Myocyte (in vitro differentiated cells): ENCODE results near the gene KDM5B. TPM values are rescaled to one million over a fixed set of nuclear protein-coding genes. Genes with fewer than 3 reads are reported as not detected.
"Not testable (repeated sequence)": the region's sequence is repeated elsewhere in the genome, so short reads cannot be mapped to it uniquely, and the experiment has no call there.

ENCODE experiments used
- DNase-seq: peaks from one replicate; pipeline ENCODE4 v3.0.0-alpha.2; 2012; ENCODE audit warnings: low read depth
- total RNA-seq: library from RNA; depleted of rRNA; stranded (reverse); fragments of >200 nt; gene quantifications from 2 replicates; pipeline ENCODE4 v1.2.3, GENCODE V29; 2014

The KDM5B gene
- total RNA-seq, 1 donor from 2014 or later = 47.3 TPM

DNA sequence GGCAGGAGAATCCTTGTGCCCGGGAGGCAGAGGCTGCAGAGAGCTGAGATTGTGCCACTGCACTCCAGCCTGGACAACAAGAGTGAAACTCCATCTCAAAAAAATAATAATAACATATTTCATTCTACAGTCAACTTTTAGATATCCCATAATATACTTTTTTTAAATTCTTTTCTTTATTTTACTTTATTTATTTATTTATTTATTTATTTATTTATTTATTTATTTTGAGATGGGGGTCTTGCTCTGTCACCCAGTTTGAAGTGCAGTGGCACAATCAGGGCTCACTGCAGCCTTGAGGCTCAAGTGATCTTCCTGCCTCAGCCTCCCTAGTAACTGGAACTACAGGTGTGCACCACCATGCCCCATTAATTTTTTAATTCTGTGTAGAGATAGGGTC is 94.0 kb downstream of the KDM5B start:
- DNase-seq = not testable (repeated sequence)

DNA sequence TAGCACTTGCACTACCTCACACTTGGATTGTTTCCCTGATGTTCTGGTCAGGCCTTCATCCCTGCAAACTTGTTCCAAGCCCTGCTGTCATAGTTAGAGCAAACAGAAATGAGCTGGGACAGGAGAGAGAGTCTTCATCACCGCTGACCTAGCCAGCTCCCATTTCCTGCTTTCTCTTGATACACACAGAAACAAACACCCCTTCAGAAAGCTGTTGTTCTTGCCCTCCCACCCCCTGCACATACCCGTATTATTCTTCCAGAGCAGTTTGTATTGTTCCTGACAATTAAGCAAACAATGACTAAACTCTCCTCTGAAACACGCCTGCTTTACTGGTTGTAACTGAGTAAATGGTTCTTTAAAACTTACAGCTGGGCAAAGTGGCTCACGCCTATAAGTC is 95.1 kb downstream of the KDM5B start:
- DNase-seq = no peak

DNA sequence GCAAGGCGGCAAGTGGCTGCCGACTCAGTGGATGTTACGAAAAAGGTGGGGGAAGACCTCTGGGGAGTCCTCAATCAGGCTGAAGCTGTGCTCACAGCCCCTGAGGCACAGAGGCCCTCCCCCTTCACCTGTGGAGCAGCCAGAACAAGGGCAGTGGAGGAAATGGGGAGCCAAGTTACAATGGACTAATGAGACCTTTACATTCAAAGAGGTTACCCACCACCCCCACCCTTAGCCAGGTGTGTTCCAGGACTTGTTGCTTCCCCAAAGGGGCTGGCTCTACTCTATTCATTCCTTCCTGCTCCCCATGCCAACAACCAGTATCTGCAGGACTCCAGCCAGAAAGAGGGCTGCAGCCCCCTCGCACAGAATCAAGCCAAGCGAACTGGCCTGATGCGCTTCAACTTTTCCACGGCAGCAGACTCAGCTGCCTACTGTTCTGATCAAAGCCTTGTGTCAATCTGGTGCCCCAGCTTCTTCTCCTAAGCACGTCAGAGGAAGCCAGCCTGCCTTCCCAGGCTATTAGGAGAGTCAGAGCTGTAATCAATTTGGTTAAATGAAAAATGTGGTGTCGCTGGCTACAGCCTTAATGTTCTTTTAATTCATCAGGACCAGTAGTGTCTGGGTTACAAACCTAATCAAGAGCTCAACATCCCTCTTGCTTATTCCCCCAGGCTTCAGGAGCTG is 96.1 kb downstream of the KDM5B start:
- no peak for DNase-seq

DNA sequence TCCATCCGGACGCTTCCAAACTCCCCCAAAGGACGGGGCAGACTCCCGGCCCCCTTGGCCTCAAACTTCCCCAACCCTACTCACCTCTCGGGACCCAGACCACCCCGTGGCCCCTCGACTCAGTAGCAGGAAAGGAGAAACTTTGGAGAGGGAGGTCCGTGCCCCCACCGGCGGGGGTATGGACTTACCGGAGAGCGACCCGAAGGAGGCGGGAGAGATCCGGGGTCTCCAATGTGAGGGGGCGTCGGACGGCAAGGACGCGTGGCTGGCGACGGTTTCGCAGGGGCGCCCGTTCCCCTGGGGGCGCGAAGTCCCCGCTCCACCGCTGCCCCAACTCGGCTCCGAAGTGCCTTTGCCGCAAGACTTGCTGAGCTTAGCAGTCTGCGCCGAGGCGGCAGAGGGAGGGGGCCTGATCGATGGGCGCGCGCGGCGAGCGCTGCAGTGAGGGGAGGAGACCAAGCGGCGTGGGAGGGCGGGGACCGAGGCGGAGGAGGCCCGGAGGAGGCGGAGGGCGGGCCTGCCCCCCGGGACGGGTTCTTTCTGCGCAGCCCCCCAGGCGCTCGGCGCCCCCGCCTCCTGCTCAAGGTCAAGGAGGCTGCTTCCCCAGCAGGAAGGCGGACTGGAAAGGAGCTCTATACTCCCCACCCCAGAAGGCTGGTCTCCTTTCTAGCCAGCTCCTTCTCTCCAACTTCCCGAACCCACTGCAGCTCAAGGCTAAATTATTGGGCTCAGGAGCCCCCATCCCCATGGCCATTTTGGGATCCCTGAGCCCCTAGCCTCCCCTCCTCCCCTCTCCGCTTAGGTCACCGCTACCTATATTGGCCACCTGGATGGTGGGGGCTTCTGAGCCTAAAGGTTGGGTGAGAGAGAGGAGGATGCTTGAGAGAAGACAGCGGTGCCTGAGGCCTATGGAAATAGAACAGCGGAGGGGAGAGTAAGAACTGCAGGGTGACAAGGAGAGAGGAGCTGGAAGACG is 97.9 kb downstream of the KDM5B start, which contains the start of gene SYT2:
TSS of gene SYT2 (minus strand) at position 385 of the 976 bp plus-strand sequence. CDS start 104,682 bp downstream, outside the sequence.
- no peak for DNase-seq

DNA sequence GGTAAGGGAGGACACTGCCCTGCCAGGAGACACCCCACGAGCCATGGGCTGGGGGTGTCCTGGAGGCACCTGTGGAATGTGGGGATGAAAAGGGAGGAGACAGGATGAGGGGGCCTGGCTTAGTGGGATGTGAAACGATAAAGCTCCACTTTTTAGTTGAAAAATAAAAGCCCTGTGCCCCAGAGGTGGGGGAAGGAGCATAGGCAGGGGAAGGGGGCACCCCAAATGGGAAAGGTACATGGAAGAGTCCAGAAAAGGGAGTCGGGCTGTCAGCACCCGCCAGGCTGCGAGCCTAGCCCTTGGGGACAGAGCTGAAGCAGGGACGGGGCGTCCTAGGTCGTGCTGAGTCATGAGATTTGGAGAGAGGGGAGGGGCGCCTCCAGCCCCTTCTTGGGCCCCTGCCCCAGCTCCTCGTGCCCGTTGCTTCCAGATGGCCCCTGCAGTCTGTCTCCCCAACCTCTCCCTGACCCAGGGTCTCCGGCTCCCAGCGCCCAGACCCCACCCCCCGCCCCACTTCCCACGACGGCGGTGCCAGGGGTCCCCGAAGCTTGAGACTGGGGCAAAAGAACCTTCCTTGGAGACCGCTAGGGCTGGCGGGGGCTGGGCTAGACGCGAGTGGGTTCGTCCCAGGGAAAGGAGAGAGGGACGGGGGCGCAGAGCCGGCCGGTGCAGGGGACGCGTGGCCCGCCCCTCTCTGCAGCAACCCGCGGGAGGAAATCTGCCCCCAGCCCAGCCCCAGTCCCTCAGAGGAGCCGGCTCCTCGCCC is 98.8 kb downstream of the KDM5B start:
- no peak for DNase-seq

DNA sequence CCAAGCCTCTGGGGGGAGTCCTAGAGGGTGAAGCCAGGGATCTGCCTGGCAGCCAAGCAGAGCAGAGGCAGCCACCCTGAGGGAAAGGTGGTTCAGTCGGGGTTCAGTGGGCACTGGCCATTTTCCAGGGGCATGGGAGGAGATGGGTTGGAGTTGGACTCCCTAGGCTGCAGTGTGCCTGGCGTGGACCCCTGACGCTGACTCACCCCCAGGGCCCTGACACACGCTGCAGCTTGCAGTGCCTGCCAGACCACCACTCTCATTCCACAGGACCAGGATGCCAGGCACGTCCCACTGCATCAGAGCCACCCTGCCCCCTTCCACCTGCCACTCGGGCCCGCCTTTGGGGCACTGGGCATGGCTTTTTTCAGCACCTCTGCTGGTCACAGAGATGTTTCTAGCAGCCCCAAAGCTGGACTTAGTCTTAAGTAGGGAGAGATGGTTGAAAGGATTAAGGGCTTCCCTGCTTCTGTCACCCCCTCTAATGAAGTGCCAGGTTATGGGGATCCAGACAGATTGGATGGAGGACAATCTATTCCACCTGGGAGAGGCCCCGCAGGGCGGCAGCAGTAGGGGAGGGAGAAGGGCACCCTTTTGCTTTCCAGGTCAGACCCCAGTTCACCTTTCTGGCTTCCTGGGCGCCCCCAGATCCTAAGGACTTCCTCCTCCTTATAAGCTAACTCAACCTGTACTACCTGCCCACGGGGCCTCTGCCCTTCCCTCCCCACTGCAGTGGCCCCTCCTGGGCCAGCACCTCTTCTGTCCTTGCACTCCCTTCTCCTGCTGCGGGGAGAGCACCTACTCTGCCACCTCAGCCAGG is 99.6 kb downstream of the KDM5B start:
- DNase-seq = no peak

DNA sequence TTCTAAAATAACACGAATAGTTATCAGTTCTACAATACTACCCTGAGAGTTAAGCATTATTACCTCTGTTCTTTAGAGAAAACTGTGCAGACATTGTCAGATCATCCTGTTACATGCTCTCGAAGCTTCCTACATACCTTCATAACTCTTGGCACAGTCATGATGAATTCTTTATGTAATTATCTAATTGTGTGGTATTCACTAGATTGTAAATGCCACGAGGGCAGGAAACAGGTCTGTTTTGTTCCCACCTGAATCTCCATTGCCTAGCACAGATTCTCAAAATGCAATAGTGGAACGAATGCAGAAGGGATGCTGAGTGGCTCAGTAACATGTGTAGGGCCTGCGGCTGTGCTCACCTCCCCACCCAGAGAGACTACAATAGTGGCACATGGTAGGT is 101.4 kb downstream of the KDM5B start:
- no peak for DNase-seq

DNA sequence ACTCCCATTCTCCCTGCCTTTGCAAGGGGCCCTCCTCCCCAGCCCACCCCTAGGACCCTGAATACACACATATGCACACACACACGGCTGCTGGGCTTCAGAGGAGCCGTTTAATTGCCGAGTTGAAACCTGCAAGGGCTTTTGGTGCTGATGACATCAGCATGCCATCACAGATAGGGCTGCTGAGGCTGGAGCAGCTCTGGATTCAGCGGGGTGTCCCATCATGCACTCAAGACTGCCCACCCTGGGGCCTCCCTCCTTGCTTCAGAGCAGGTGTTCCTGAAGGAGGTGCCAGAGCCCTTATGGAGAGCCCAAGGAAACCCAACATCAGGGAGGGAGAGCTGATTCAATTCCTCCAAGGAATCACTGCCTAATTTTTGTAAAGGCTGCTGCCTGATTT is 103.6 kb downstream of the KDM5B start:
- DNase-seq = no peak

DNA sequence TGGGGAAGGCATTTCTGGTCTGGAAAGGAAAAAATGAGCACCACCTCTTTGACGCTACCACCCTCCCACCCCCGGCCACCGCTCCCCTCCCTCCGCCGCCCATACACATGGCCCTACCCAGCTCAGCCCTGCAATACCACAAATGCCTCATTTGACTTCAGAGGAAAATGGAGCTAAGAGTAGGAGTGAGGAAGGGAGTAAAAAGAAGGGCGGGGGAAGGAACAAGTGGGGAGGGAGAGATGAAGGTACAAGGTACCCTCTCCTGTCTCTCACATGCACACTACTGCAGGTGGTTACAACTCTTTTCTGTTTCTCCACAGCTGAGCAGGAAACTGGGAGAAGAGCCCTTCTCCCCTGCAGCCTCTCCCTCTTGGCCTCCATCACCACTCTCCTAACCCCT is 105.0 kb downstream of the KDM5B start:
- DNase-seq = no peak

DNA sequence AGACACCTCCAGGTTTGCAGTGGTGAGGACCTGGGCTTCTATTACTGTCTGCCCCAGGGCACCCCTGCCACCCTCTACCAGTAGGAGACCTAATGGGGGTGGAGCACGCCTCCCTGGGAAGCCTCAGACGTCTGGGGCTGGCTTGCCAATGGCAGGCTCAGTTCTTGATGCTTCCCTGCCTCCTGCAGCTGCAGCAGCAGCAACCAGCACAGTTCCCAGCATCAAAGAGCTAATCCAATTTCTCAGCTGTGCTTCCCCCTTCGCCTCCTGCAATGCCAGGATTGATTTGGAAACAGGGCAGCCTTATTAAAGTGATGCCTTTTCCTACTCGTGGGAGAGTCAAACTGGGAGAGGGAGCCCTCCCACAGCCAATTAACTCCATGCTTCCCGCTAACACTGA is 106.1 kb downstream of the KDM5B start:
- no peak for DNase-seq

DNA sequence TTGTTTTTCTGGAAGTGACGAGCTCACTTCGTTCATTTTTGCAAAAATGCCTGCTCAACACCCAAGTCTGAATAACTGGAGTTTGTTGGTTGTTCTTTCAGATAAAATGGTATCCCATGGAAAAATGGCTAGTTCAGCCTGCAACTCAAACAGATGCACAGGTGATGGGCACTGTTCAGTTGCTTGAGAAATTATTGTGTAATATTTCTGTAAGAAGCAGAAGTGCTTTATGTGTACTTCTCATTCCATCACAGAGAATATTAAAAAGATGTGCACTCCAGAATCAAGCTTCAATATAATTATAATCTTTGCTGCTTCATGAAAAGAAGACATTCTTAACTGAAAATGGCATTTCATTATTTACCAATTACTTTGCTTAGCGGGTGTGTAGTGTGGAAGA is 107.0 kb downstream of the KDM5B start:
- DNase-seq = no peak

DNA sequence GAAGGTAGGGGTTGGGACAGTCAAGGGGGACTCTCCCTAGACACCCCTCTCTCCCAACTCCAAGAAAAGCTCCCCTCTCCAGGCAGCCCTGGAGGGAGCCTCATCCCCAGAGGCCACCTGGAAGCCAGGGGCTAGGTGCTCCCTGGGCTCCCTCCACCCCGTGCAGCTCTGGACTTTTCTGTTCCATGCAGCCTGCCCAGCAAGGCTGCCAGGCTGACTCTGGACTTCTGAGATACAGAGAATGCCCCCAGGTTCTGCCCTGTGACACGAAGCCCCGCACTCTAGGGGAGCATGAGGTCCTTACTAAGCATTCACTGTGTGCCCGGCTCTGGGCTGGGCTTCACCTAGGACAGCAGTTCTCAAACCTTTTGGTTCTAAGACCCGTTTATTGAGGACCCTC is 108.2 kb downstream of the KDM5B start:
- DNase-seq = no peak

DNA sequence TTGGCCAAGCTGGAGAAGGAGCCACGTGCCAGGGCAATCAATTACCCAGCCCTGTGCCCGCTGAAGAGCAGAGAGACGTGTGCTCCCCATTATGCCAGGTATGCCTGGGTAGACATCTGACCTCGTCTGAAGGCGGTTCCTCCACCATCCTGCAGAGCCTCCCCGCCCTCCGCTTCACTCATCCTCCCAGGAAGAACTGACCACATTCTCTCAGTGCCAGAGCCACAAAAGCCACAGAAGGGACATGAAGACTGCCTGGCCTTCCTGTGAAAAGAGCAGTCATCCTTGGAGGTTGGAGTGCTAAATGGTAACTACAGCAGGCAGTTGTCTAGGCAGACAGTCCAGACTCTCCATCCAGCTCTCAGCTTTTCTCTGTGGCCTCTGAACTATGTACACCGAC is 109.9 kb downstream of the KDM5B start:
- DNase-seq = peak; percentile 89

DNA sequence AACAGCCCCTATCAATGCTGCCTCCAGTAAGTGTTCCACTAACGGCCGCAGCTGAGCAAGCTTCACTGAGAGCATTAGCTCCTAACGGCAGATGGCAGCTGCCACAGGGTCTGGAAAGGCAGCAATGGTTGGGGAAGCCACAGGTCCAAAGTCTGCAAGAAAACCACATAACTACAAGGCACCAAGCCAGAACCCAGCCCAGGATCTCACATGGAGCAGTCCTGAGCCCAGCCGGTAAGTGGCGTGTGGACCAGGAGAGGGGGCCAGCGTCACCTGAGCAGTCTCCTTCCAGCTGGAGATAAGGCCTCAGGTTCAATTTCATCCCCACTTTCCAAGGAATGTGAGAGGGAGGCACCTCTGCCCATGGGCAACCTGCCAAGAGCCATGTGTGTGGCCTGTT is 111.2 kb downstream of the KDM5B start:
- peak; percentile 85 for DNase-seq

DNA sequence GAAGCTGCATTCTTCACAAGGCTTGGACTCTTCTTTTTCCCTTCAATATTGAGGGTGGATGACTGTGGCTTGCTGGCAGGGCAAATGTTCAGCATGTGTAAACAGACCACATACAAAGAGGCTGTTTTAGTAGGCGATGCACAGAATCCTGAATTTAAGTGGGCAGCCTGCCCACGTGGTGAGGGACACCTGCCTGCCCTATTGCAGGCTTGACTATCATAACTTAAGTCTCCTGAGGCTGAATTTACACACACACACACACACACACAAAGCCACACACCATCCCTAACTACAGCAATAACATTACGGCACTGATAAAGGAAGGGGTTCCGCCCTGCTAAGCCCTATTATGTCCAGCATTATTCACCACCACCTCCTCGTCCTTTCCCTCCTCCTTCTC is 113.9 kb downstream of the KDM5B start:
- DNase-seq = no peak

DNA sequence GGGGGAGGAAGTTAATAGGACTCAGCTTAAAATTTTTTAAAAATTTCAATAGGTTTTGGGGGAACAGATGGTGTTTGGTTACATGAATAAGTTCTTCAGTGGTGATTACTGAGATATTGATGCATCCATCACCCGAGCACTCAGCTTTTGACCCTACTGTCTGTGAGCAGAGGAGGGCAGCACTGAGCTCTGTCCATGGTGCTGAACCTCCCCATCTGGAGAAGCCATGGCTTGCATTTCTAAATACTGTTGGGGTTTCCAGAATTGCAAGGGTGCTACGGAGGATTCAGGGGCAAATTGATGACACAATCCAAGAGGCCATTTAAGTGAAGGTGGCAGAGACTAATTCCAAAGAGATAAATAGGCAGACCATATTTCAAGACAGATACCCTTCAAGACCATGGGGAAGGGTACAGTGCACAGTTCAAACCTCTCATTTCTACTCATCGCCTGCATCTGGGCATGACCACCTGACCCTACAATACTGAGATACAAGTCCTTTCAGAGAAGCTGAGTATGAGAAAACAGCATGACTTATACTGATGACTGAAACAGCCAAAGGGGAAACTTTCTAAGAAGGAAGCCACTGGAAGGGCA is 115.2 kb downstream of the KDM5B start:
- peak; percentile 81 for DNase-seq

DNA sequence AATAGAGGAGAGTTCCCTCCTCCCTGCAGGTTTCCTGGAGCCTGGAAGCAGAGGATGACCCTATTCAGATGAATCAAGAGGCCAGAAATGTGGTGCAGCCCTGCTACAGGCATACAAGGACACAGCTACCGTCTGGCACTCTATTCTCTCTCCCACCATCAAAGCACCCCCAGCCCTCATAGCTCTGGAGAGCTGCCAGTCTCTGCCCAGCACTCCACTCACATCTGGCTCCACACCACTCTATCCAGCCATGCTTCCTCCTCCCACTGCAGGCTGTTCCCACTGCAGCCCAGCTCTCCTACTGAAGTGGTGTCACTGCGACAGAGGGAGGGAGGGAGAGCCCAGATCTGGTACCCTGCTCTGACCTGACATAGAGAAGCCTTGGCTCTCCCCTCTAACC is 116.4 kb downstream of the KDM5B start:
- no peak for DNase-seq

DNA sequence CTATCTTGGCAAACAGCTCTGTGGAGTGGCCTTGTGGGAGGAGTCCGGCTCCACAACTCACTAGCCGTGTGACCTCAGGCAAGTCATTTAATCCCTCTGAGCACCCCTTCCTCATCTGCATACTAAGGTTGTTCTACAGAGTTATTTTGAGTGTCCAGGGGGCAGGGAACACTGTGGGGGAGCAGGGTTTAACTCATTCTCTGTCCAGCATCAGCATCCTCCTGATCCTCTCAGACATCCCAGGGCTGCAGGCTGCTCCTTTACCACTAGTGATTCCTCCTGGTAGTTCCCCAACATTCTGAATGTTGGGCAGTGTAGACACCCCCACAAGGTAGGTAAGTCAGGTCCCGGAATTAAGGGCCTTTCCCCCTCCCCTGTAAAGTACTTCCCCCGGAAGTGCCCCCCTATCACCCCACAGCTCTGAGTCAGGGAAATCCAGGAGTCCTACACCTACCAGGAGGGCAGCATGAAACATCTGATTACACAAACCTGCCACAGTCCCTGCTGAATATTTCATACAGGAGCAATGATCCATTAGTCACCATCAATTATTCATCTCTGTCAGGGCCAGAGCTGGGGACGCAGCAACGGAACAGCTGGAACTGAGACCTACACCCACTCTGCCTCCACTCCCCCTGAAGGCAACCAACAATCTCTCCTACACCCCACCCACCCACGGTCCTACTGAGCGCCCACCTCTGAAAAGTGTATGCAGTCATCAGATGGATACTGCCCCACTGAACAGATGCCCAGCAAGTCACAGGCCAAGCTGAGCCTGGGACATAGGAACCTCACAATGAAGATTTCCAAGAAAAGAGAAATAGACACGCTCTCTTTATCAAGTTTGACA is 118.5 kb downstream of the KDM5B start:
- DNase-seq = no peak

DNA sequence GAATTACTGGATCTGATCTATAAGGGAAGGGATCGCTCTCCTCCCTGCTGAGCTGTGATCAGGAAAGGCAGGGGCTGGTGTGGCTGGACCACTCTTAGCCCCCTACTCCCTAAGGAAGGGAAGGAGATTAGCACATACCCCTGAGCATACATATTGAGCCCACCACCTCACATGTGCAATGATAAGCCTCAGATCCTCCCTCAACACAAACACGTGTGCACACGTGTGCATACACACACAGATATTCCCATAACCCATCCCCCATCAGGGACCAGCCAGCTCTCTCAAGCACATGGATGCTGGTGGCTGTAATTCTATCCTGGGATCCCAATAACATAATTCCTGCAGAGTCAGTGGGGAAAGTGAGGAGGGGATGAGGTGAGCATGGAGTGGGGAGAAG is 119.1 kb downstream of the KDM5B start:
- no peak for DNase-seq
